DND-41 (cell line): ENCODE measurements around the gene SMIM9.

Experiments
- ATAC-seq: fragments of 200-7000 bp; cut with Tn5 transposase; 3 replicates; pipeline ENCODE4 v1.9.1; 2021; ENCODE audit warnings: low read depth; ENCODE audit not compliant: insufficient read depth
- DNase-seq: peaks from one replicate; pipeline ENCODE4 v3.0.0-alpha.2; 2020
- H2AFZ ChIP-seq: 2 replicates; pipeline ENCODE4 v1.6.0; 2012; ENCODE audit warnings: low read depth, low read length
- H3K27ac ChIP-seq: 2 replicates; pipeline ENCODE4 v1.5.1; 2012; ENCODE audit warnings: low read length, inconsistent platforms
- H3K27me3 ChIP-seq: fragments of 200-600 bp; sonication (generic); 2 replicates; pipeline ENCODE4 v1.6.0; 2012; ENCODE audit warnings: low read length, mild to moderate bottlenecking, inconsistent platforms; ENCODE audit not compliant: insufficient read depth, poor library complexity
- H3K36me3 ChIP-seq: 2 replicates; pipeline ENCODE4 v1.5.1; 2012; ENCODE audit warnings: low read length, inconsistent platforms; ENCODE audit not compliant: insufficient read depth
- H3K4me1 ChIP-seq: 2 replicates; pipeline ENCODE4 v1.5.1; 2012; ENCODE audit warnings: mild to moderate bottlenecking, low read length; ENCODE audit not compliant: insufficient read depth
- H3K4me2 ChIP-seq: 2 replicates; pipeline ENCODE4 v1.6.0; 2012; ENCODE audit warnings: mild to moderate bottlenecking, moderate library complexity, low read length, inconsistent platforms; ENCODE audit not compliant: insufficient read depth
- H3K4me3 ChIP-seq, 2 experiments: fragments of 200-600 bp in 1 of 2; shearing (Covaris generic) in 1 of 2; 2 replicates each; pipeline ENCODE4 v1.5.1; 2012 to 2016; ENCODE audit warnings: inconsistent platforms in 2 of 2, low read length in 2 of 2, mild to moderate bottlenecking in 2 of 2, low read depth in 1 of 2, moderate library complexity in 1 of 2
- H3K79me2 ChIP-seq: 2 replicates; pipeline ENCODE4 v1.6.0; 2012; ENCODE audit warnings: low read length, inconsistent platforms; ENCODE audit not compliant: insufficient read depth
- H3K9ac ChIP-seq: 2 replicates; pipeline ENCODE4 v1.6.0; 2012; ENCODE audit warnings: low read depth, mild to moderate bottlenecking, inconsistent platforms, low read length, moderate library complexity
- H3K9me3 ChIP-seq: 2 replicates; pipeline ENCODE4 v1.5.1; 2012; ENCODE audit warnings: low read length, moderate library complexity, mild to moderate bottlenecking, inconsistent platforms; ENCODE audit not compliant: insufficient read depth, severe bottlenecking
- H4K20me1 ChIP-seq: 2 replicates; pipeline ENCODE4 v1.6.0; 2012; ENCODE audit warnings: low read length; ENCODE audit not compliant: insufficient read depth
- EZH2 ChIP-seq: IDR thresholded peaks from 3 replicates; pipeline ENCODE4 v1.6.1; 2012; ENCODE audit warnings: borderline replicate concordance, low read depth, mild to moderate bottlenecking, moderate library complexity, low read length, inconsistent platforms; ENCODE audit not compliant: severe bottlenecking
- TF ChIP-seq, protein P1 (sequence below): IDR thresholded peaks from 2 replicates; pipeline ENCODE4 v1.5.1; 2012; ENCODE audit warnings: borderline replicate concordance, low read length, moderate library complexity, mild to moderate bottlenecking; ENCODE audit not compliant: poor library complexity, severe bottlenecking; ENCODE audit errors: extremely low read depth

SMIM9 gene

DNA sequence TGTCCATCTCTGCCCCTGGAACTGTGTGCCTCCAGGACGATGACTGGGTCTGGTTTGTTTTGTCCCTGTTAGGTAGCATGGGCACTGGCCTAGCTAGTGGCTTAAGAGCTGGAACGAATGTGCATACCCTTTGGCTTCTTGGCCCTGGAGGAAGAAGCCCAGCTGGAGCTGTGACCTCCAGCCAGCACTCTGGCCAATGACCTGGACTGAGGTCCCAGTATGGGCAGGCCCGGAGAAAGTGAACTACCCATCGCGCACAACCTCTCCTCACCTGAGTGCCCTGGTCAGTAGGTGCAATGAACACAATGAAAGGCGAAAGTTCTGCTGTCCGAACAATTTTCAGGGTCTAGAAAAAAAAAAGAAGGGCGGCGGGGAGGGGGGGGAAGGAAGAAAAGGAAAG is 53.5 kb downstream of the SMIM9 start:
- Histone ChIP-seq H4K20me1 (peaks cover 10% of the 10 kb centered on the region; the same call in 1 of the 2 replicates), H3K9me3 (no peaks in the 10 kb centered on the region), H3K4me1 (no peaks in the 10 kb centered on the region), H3K4me3 (no peak overlapping the region), H3K36me3 (peaks cover 32% of the 10 kb centered on the region), H2AFZ (no peak overlapping the region), H3K9ac (no peak overlapping the region), H3K79me2 (no peaks in the 10 kb centered on the region), H3K4me2 (no peak overlapping the region), H3K27me3 (no peaks in the 10 kb centered on the region), H3K27ac (no peak overlapping the region)
- ATAC-seq (no peak), DNase-seq (no peak)
- TF ChIP-seq, protein P1, sequence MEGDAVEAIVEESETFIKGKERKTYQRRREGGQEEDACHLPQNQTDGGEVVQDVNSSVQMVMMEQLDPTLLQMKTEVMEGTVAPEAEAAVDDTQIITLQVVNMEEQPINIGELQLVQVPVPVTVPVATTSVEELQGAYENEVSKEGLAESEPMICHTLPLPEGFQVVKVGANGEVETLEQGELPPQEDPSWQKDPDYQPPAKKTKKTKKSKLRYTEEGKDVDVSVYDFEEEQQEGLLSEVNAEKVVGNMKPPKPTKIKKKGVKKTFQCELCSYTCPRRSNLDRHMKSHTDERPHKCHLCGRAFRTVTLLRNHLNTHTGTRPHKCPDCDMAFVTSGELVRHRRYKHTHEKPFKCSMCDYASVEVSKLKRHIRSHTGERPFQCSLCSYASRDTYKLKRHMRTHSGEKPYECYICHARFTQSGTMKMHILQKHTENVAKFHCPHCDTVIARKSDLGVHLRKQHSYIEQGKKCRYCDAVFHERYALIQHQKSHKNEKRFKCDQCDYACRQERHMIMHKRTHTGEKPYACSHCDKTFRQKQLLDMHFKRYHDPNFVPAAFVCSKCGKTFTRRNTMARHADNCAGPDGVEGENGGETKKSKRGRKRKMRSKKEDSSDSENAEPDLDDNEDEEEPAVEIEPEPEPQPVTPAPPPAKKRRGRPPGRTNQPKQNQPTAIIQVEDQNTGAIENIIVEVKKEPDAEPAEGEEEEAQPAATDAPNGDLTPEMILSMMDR = no peak
- no peak for TF ChIP-seq EZH2

DNA sequence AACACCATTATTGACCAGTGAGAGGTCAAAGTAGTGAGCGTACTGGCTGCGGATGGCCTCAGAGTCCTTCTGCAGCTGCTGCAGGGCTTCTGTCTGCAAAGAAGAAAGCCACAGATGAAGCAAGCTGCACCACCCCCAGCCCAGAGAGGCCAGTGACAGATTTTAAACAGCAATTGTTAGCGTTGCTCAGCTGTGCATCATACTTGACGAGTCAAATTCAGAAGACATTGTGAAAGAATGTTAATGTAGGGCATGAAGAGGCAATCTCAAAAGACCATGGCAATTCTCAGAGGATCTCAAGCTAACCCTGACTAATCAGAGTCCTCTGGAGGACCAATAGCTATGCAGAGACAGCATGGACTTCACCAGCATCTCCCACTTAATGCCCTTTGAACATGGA is 55.2 kb downstream of the SMIM9 start:
- peaks cover 44% of the 10 kb centered on the region for H3K36me3 ChIP-seq
- no peaks in the 10 kb centered on the region for H3K79me2 ChIP-seq
- no peaks in the 10 kb centered on the region for H3K9me3 ChIP-seq
- H3K4me2 ChIP-seq = no peak overlapping the region
- ATAC-seq = peak; percentile 13; the same call in 1 of the 3 replicates
- no peak overlapping the region for H3K27ac ChIP-seq
- no peak overlapping the region for H2AFZ ChIP-seq
- no peaks in the 10 kb centered on the region for H3K27me3 ChIP-seq
- no peak for DNase-seq
- H3K9ac ChIP-seq = no peak overlapping the region
- TF ChIP-seq, protein P1 = no peak
- TF ChIP-seq EZH2 = no peak
- no peaks in the 10 kb centered on the region for H3K4me1 ChIP-seq
- no peak overlapping the region for H3K4me3 ChIP-seq
- H4K20me1 ChIP-seq = peaks cover 20% of the 10 kb centered on the region

DNA sequence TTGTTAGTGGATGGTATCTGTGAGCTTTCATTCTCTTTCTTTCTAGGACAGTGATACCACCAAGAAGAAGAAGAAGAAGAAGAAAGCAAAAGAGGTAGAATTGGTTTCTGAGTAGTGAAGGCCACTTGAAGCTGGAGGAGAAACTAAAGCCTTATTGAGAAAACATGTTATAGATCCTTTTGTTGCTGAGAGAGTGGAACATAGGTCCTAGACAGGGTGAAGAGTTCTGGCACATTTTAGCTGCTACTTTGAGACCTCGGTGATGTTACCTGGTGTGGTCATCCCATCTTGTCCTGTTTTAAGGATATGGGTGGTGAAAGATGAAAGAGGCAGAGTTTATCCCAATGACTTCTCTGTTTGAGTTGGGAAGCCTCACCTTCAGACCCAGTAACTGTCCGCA is 57.7 kb downstream of the SMIM9 start:
- H3K4me2 ChIP-seq = no peak overlapping the region
- DNase-seq = no peak
- H3K27me3 ChIP-seq = no peaks in the 10 kb centered on the region
- H3K27ac ChIP-seq = no peak overlapping the region
- TF ChIP-seq, protein P1 = no peak
- no peak for TF ChIP-seq EZH2
- peaks cover 24% of the 10 kb centered on the region for H4K20me1 ChIP-seq
- ATAC-seq = no peak
- H3K9me3 ChIP-seq = no peaks in the 10 kb centered on the region
- no peak overlapping the region for H3K9ac ChIP-seq
- H3K4me3 ChIP-seq = no peak overlapping the region
- no peaks in the 10 kb centered on the region for H3K4me1 ChIP-seq
- peaks cover 8% of the 10 kb centered on the region; the same call in 1 of the 2 replicates for H3K79me2 ChIP-seq
- peaks cover 58% of the 10 kb centered on the region for H3K36me3 ChIP-seq
- no peak overlapping the region for H2AFZ ChIP-seq
